Measurements from ENCODE around the gene BTNL2. TPM values are rescaled to one million over a fixed set of nuclear protein-coding genes. Genes with fewer than 3 reads are reported as not detected.
A peak's percentile ranks its signal among the peaks of the same experiment; 100 is the strongest.

The BTNL2 gene
- total RNA-seq, 1 donor from 2014 or later: 0.63 TPM

GRCh38 chr6:32415521-32416019, 8.6 kb upstream of the BTNL2 start:
- peak; percentile 99 for TF ChIP-seq CTCF (conservative IDR thresholded peaks at IDR 0.05; ENCODE audit: low read depth, low read length)
- DNase-seq (ENCODE audit: low read depth): no peak
- no peak overlapping the region for H3K4me3 ChIP-seq (ENCODE audit: low read depth, low read length)

DNA sequence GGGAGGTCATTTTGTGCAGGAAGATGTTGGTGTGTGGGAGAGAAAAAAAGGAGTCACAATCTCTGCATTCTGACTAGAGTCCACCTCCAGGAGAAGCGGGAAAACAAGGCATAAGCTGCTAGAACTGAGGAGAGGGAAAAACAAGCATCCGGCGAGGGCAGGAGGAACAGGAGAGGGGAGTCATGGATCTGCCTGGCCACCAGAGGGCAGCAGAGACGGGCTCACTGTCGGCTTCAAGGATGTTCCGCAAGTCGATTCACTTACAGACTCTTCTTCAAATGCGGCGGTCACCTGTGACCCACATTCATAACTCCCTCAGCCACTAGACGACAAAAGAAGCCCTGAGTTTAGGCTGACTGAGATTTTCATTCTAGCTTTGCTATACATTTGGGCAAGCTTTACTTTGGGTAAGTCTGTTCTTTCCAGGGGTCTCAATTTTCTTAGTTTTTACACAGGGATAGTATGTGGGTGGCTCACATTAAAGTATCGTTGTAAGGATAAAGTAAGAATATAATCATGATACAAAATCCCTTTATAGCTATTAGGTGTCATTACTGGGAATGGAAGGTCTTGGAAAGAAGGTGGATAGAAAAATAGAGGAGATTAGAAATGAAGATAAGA, 6.6 kb upstream of the BTNL2 start:
- TF ChIP-seq CTCF (conservative IDR thresholded peaks at IDR 0.05; ENCODE audit: low read depth, low read length): peak; percentile 91
- DNase-seq (ENCODE audit: low read depth): no peak
- no peak overlapping the region for H3K4me3 ChIP-seq (ENCODE audit: low read depth, low read length)

GRCh38 chr6:32411566-32412327, 4.8 kb upstream of the BTNL2 start:
- no peak overlapping the region for H3K4me3 ChIP-seq (ENCODE audit: low read depth, low read length)
- TF ChIP-seq CTCF (conservative IDR thresholded peaks at IDR 0.05; ENCODE audit: low read depth, low read length): no peak
- no peak for DNase-seq (ENCODE audit: low read depth)

GRCh38 chr6:32410906-32411305, 3.9 kb upstream of the BTNL2 start:
- no peak for TF ChIP-seq CTCF (conservative IDR thresholded peaks at IDR 0.05; ENCODE audit: low read depth, low read length)
- no peak overlapping the region for H3K4me3 ChIP-seq (ENCODE audit: low read depth, low read length)
- no peak for DNase-seq (ENCODE audit: low read depth)

DNA sequence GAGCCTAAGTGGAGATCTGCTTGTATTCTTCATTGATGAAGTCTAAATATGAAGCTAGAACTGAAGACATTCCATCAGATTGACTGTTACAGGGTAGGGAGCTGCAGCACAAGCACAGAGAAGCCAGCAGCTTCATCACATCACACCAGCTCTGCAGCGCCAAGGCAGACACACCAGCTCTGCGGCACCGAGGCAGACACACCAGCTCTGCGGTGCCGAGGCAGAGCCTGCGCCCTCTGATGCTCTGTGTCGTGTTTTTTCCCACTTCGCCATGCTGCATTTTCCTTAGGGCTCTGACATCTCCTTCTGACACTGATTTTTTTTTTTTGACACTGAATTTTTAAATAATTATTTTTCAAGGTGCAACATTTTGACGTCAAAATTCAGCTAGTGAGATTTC, 784 bp downstream of the BTNL2 start:
- TF ChIP-seq CTCF (conservative IDR thresholded peaks at IDR 0.05; ENCODE audit: low read depth, low read length): no peak
- no peak overlapping the region for H3K4me3 ChIP-seq (ENCODE audit: low read depth, low read length)
- no peak for DNase-seq (ENCODE audit: low read depth)

GRCh38 chr6:32405656-32406055, 1.3 kb downstream of the BTNL2 start:
- DNase-seq (ENCODE audit: low read depth): no peak
- no peak for TF ChIP-seq CTCF (conservative IDR thresholded peaks at IDR 0.05; ENCODE audit: low read depth, low read length)
- H3K4me3 ChIP-seq (ENCODE audit: low read depth, low read length): no peak overlapping the region
